K562 (cell line): ENCODE results near the gene SORCS2. TPM values are rescaled to one million over a fixed set of nuclear protein-coding genes. Genes with fewer than 3 reads are reported as not detected.

Source experiments
- ATAC-seq: fragments of 200-7000 bp; cut with Tn5 transposase; 3 replicates; pipeline ENCODE4 v1.9.1; 2020; ENCODE audit warnings: moderate library complexity
- BruUV-seq: library from RNA; stranded (reverse); fragments of 400-500 nt; replicated peaks from 2 replicates; lab custom pipeline; 2021; lab: Mats Ljungman, UMichigan
- CTCF ChIA-PET: fragments of 300-600 bp; formaldehyde crosslinking; extraction: SDS; loops from one replicate; lab custom pipeline; 2021; ENCODE audit warnings: low intra/inter-chr PET ratio; lab: Yijun Ruan, JAX
- POLR2A ChIA-PET: fragments of 300-600, 350-650 bp; sonication (Branson Sonifier 250); formaldehyde crosslinking; extraction: SDS; loops from one replicate; lab custom pipeline; 2021; ENCODE audit warnings: antibody characterized with exemption, inconsistent platforms; lab: Yijun Ruan, JAX
- DNase-seq, 4 experiments: peaks; one replicate each; pipeline versions ENCODE4 v3.0.0 to v3.0.0-alpha.2; 2011 to 2018; ENCODE audit warnings: low spot score in 3 of 4, mixed read lengths in 3 of 4; ENCODE audit errors: extremely low read depth in 1 of 4
- FAIRE-seq: peaks from 2 replicates; lab custom pipeline; 2011; peaks lifted over from hg19 to GRCh38; lab: Jason Lieb, UNC
- H2AFZ ChIP-seq: 2 replicates; pipeline ENCODE4 v1.6.0; 2011; ENCODE audit warnings: low read depth, low read length, control low read depth, inconsistent platforms
- H3K27ac ChIP-seq: fragments of 200-600 bp; 3 replicates; pipeline ENCODE4 v1.8.0; 2011; ENCODE audit warnings: low read depth, mild to moderate bottlenecking, control low read depth, inconsistent platforms, low read length, moderate library complexity, mixed read lengths; ENCODE audit errors: extremely low read depth
- H3K27me3 ChIP-seq, 2 experiments: fragments of 300-600 bp in 1 of 2; 2 replicates in 1 of 2; 3 replicates in 1 of 2; pipeline versions ENCODE4 v1.6.0 to v1.8.0; 2011; ENCODE audit warnings: inconsistent platforms in 2 of 2, low read length in 2 of 2, mild to moderate bottlenecking in 1 of 2, mixed read lengths in 1 of 2, moderate library complexity in 1 of 2; ENCODE audit not compliant: control insufficient read depth in 2 of 2, insufficient read depth in 2 of 2
- H3K36me3 ChIP-seq: fragments of 300-600 bp; 3 replicates; pipeline ENCODE4 v1.8.0; 2011; ENCODE audit warnings: mild to moderate bottlenecking, low read length, inconsistent platforms; ENCODE audit not compliant: control insufficient read depth, insufficient read depth
- H3K4me1 ChIP-seq, 2 experiments: fragments of 200-600 bp in 1 of 2; replicated peaks in 1 of 2; 2 replicates in 1 of 2; 3 replicates in 1 of 2; pipeline versions ENCODE4 v1.5.1 to v1.8.0; 2011; ENCODE audit warnings: inconsistent platforms in 2 of 2, low read length in 2 of 2, mild to moderate bottlenecking in 1 of 2, mixed read lengths in 1 of 2, moderate library complexity in 1 of 2; ENCODE audit not compliant: control insufficient read depth in 2 of 2, insufficient read depth in 2 of 2
- H3K4me2 ChIP-seq: 2 replicates; pipeline ENCODE4 v1.6.1; 2011; ENCODE audit warnings: low read length, control low read depth, inconsistent platforms, mixed read lengths; ENCODE audit not compliant: insufficient read depth
- H3K4me3 ChIP-seq: fragments of 200-600 bp; sonication (generic), shearing (Covaris generic); 2 replicates; pipeline ENCODE4 v1.5.1; 2016; ENCODE audit warnings: control low read depth, inconsistent platforms
- H3K79me2 ChIP-seq: fragments of 200-600 bp; 3 replicates; pipeline ENCODE4 v1.8.0; 2011; ENCODE audit warnings: low read length, inconsistent platforms; ENCODE audit not compliant: control insufficient read depth, insufficient read depth
- H3K9ac ChIP-seq, 2 experiments: 2 replicates each; pipeline versions ENCODE4 v1.6.0 to v1.6.1; 2011; ENCODE audit warnings: low read depth in 2 of 2, low read length in 2 of 2, control low read depth in 1 of 2, inconsistent platforms in 1 of 2, mild to moderate bottlenecking in 1 of 2, mixed read lengths in 1 of 2; ENCODE audit not compliant: insufficient read depth in 1 of 2
- H3K9me1 ChIP-seq: one replicate; pipeline ENCODE4 v1.6.0; 2011; ENCODE audit warnings: inconsistent platforms, mild to moderate bottlenecking, low read length, moderate library complexity; ENCODE audit not compliant: control insufficient read depth, insufficient read depth
- H3K9me3 ChIP-seq: replicated peaks from 2 replicates; pipeline ENCODE4 v1.5.1; 2011; ENCODE audit warnings: low read depth, low read length, inconsistent platforms; ENCODE audit not compliant: control insufficient read depth, insufficient read depth
- H4K20me1 ChIP-seq: replicated peaks from 2 replicates; pipeline ENCODE4 v1.6.1; 2011; ENCODE audit warnings: low read length, inconsistent platforms, mixed read lengths; ENCODE audit not compliant: control insufficient read depth, insufficient read depth
- FOXP1 ChIP-seq: sonication (generic); formaldehyde crosslinking; IDR thresholded peaks from 2 replicates; pipeline ENCODE4 v1.8.0; 2022; ENCODE audit warnings: mild to moderate bottlenecking, missing genetic modification reagents
- MYNN ChIP-seq, 2 experiments: sonication (generic); formaldehyde crosslinking in 1 of 2; IDR thresholded peaks; 2 replicates each; pipeline versions ENCODE4 v1.5.0 to v1.6.1; 2016 to 2020; ENCODE audit warnings: antibody characterized with exemption in 1 of 2, missing genetic modification reagents in 1 of 2
- SP1 ChIP-seq: sonication (generic); formaldehyde crosslinking; IDR thresholded peaks from 2 replicates; pipeline ENCODE4 v1.8.1; 2022; ENCODE audit warnings: mild to moderate bottlenecking, missing genetic modification reagents
- ZNF174 ChIP-seq: fragments of 250-450 bp; sonication (Bioruptor Pico); IDR thresholded peaks from 2 replicates; pipeline ENCODE4 v1.4.0; 2020; ENCODE audit warnings: mild to moderate bottlenecking
- WGBS: fragments of 100-300 bp; shearing (Covaris generic); methylation state at CpG from one replicate; pipeline ENCODE4 v1.1.6; 2016; ENCODE audit warnings: low coverage, mixed read lengths; ENCODE audit not compliant: insufficient coverage; ENCODE audit errors: missing lambda C conversion rate; 5-methylcytosine and 5-hydroxymethylcytosine counted together
- in situ Hi-C: fragments of 300-500 bp; cut with MboI; formaldehyde crosslinking; loops from 4 replicates; pipeline ENCODE4 v1.15.0; 2018; ENCODE audit warnings: inconsistent platforms, mixed read lengths
- intact Hi-C: fragments of 100-400 bp; cut with micrococcal nuclease; formaldehyde crosslinking; loops from 2 replicates; pipeline ENCODE4 v1.14.2; 2022
- polyA plus RNA-seq, 8 experiments: library from polyadenylated mRNA; depleted of rRNA in 4 of 8; stranded (reverse) in 5 of 8; unstranded in 3 of 8; fragments of >200 nt; fragmentation: Nextera tagmentation in 2 of 8; fragmentation: Illumina TruSeq in 1 of 8; extraction: Ambion mirVana in 2 of 8; extraction: Trizol in 1 of 8; gene quantifications; 2 replicates each; pipeline versions ENCODE4 v1.2.1 to v1.2.3, GENCODE V29; 2011 to 2014; ENCODE audit warnings: inconsistent platforms in 1 of 8, missing spikeins in 1 of 8
- total RNA-seq, 7 experiments: library from RNA; depleted of rRNA in 6 of 7; stranded (reverse); fragments of >200 nt in 6 of 7; fragmentation: Illumina TruSeq in 2 of 7; extraction: Trizol in 2 of 7; gene quantifications; 2 replicates each; pipeline versions ENCODE4 v1.2.1 to v1.2.3, GENCODE V29; 2011 to 2021; ENCODE audit warnings: low replicate concordance in 1 of 7

SORCS2 gene
- total and polyA plus RNA-seq, 9 of the 15 experiments (the other 6 are each of a cell fraction or from before 2014, with no cell fraction given): not detected

DNA sequence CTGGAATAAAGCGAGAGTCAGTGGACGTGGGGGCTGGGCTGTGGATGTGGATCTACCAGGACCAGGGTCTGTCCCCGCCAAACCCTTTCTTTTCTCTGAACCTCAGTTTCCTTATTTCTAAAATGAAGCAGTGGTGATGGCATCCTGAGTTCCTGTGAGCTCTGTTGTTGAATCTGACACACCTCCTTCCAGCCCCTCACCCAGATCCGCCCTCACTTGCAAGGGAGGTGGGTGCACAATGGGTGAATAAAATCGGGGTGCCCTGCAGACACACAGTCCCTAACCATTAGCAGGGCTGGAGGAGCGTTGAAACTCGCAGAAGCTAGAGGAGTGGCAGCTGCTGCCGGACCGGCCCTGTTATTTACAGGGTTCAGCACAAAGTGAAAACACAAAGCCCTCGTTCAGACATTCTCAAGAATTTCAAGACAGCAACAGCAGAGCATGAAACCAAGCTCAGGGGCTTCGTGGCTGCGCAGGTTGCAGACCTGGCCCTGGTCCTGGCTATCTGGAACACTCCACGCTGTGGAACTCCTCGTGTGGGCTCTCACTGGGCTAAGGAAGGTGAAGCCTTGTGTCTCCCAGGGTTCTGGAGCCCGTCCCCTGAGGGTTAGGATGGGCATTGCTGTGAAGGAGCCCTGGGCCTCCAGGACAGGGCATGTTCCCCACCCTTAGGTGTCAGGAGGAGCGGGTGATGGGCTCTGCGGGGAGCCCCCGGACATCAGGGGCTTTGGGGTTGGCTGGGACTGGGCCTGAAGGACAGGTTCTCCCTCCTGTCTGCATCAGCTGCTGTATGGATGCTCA lies 199.5 kb downstream of the SORCS2 start:
- FAIRE-seq: no peak
- Histone ChIP-seq H3K9ac (no peak overlapping the region), H3K79me2 (no peaks in the 10 kb centered on the region), H3K27ac (no peak overlapping the region), H3K9me1 (no peaks in the 10 kb centered on the region), H2AFZ (no peak overlapping the region), H3K4me1 (no peaks in the 10 kb centered on the region; a peak in 1 of 5 replicates), H3K4me2 (no peak overlapping the region), H3K36me3 (no peaks in the 10 kb centered on the region), H3K9me3 (no peaks in the 10 kb centered on the region), H4K20me1 (0 out of 2 replicates have a peak, but pooled peaks cover 5% of the 10 kb centered on the region), H3K27me3 (peaks cover 10 to 57% of the 10 kb centered on the region in 2 experiments; a peak in 4 of 5 replicates), H3K4me3 (no peak overlapping the region)
- 0% methylated on average over 17 of the region's 18 CpGs for WGBS
- no peak for TF ChIP-seq FOXP1 (CRISPR knock-in tag)
- TF ChIP-seq ZNF174 (CRISPR knock-in tag): no peak
- no peak for TF ChIP-seq MYNN (IDR thresholded peaks at IDR 0.05)
- no peak for TF ChIP-seq MYNN (CRISPR knock-in tag; IDR thresholded peaks at IDR 0.05)
- TF ChIP-seq SP1: no peak
- in situ Hi-C loops: no loop called here
- CTCF ChIA-PET: no interaction called here
- POLR2A ChIA-PET: interaction anchor here (1.1 kb wide), 1 partner anchor 19 kb away, joined by 3 read pairs; no protein-coding TSS in a partner anchor
- intact Hi-C loops: no loop called here
- BruUV-seq: no TSS peak
- ATAC-seq: no peak
- DNase-seq: no peak
